GM23248 (cell line): ENCODE results near the gene SEC22C.

Source experiments
- EZH2 ChIP-seq: fragments of 200-600 bp; sonication (generic); IDR thresholded peaks from 2 replicates; pipeline ENCODE4 v1.6.1; 2018; ENCODE audit warnings: antibody characterized with exemption, mild to moderate bottlenecking; ENCODE audit not compliant: insufficient read depth, poor library complexity, severe bottlenecking
- EZH2phosphoT487 ChIP-seq: fragments of 200-600 bp; sonication (generic); IDR thresholded peaks from 2 replicates; pipeline ENCODE4 v1.6.1; 2018; ENCODE audit warnings: antibody characterized with exemption, moderate library complexity, mild to moderate bottlenecking, low read depth; ENCODE audit not compliant: insufficient read depth

DNA sequence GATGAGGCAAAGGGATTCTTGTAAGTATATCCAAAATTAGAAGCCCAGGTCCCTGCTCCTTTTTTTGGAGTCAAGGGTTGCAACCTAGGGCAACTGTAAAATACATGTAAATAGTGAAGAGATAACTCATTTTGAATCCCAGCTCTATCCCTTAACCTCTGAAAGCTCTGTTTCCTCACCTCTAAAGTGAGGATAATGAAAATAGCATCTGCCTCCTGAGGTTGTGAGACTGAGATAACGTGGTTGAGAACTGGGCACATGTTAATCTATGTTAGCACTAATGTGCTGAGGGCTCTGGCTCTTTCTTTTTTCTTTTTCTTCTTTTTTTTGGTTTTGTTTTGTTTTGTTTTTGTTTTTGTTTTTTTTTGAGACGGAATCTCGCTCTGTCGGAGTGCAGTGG is 13.9 kb upstream of the SEC22C start:
- TF ChIP-seq EZH2 (no peak), EZH2phosphoT487 (no peak)
